ENCODE results near the gene TRMT6. TPM values are rescaled to one million over a fixed set of nuclear protein-coding genes. Genes with fewer than 3 reads are reported as not detected.

The TRMT6 gene
- total RNA-seq, 3 donors from 2014 or later (not counting 1 experiment from before 2014, with no cell fraction given): 9.2 to 13.0 (median 9.9) TPM

DNA sequence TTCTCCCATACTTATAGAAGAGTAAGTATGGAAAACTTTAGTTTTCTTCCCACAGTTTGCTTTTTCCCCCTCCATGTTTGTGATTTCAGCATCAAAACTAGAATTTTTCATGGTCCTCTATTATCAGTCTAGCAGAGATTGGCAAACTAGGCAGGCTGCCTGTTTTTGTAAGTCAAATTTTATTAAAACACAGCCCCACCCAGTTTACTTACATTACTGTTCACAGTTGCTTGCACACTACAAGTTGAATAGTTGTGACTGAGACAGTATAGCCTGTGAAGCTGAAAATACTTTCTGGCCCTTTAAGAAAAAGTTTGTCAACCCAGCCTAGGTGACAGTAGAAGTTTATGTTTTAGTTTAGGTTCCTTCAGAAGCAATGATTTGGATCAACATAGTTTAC, 19.6 kb upstream of the TRMT6 start:
- Mint-ChIP-seq H3K36me3 (peaks cover 21% of the 10 kb centered on the region), H3K4me1 (peaks cover 0 to 7% of the 10 kb centered on the region in 2 donors), H3K27ac (no peak overlapping the region), H3K27me3 (ENCODE audit: low read depth in 2 of 2) (no peaks in the 10 kb centered on the region), H3K4me3 (no peak overlapping the region), H3K9me3 (no peaks in the 10 kb centered on the region)
- TF ChIP-seq, protein P1, sequence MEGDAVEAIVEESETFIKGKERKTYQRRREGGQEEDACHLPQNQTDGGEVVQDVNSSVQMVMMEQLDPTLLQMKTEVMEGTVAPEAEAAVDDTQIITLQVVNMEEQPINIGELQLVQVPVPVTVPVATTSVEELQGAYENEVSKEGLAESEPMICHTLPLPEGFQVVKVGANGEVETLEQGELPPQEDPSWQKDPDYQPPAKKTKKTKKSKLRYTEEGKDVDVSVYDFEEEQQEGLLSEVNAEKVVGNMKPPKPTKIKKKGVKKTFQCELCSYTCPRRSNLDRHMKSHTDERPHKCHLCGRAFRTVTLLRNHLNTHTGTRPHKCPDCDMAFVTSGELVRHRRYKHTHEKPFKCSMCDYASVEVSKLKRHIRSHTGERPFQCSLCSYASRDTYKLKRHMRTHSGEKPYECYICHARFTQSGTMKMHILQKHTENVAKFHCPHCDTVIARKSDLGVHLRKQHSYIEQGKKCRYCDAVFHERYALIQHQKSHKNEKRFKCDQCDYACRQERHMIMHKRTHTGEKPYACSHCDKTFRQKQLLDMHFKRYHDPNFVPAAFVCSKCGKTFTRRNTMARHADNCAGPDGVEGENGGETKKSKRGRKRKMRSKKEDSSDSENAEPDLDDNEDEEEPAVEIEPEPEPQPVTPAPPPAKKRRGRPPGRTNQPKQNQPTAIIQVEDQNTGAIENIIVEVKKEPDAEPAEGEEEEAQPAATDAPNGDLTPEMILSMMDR (IDR thresholded peaks at IDR 0.05): no peak
- Histone ChIP-seq H3K27ac (ENCODE audit: low read length) (no peak overlapping the region), H3K4me1 (ENCODE audit: control insufficient read depth, insufficient read depth, low read length) (no peaks in the 10 kb centered on the region), H3K9me3 (ENCODE audit: control insufficient read depth, insufficient read depth, low read length) (no peaks in the 10 kb centered on the region), H3K27me3 (ENCODE audit: control insufficient read depth, insufficient read depth, low read length) (no peaks in the 10 kb centered on the region), H3K4me3 (ENCODE audit: low read length) (no peak overlapping the region), H3K36me3 (ENCODE audit: control insufficient read depth, insufficient read depth, low read length) (peaks cover 24% of the 10 kb centered on the region)
- intact Hi-C loops (cut with micrococcal nuclease): no loop called here
- DNase-seq: no peak
- no peak for ATAC-seq

DNA sequence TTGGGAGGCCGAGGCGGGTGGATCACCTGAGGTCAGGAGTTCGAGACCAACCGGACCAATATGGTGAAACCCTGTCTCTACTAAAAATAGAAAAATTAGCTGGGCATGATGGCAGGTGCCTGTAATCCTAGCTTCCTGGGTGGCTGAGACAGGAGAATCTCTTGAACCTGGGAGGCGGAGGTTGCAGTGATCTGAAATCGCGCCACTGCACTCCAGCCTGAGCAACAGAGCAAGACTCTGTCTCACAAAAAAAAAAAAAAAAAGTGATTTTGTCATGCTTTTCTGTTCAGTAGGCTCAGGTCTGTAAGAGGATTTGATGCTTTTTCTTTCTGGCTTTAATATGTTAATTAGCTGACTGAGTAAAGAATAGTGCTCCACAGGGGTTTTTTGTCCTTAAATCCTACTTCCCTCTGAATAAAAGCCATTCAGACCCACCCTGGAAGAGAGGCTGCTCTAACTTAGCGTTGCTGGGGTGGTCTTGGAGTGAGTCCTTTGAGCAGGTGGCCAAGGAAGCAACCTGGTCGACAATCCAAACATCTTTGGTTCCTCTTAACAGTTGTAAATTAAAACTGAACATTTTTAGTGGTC, 19.1 kb upstream of the TRMT6 start:
- no peak overlapping the region for H3K27ac ChIP-seq (ENCODE audit: low read length)
- H3K4me1 ChIP-seq (ENCODE audit: control insufficient read depth, insufficient read depth, low read length): no peaks in the 10 kb centered on the region
- Mint-ChIP-seq H3K27me3 (ENCODE audit: low read depth in 2 of 2) (no peaks in the 10 kb centered on the region), H3K4me1 (peaks cover 0 to 7% of the 10 kb centered on the region in 2 donors), H3K9me3 (no peaks in the 10 kb centered on the region), H3K4me3 (no peak overlapping the region), H3K27ac (no peak overlapping the region), H3K36me3 (peaks cover 22% of the 10 kb centered on the region)
- no peak overlapping the region for H3K4me3 ChIP-seq (ENCODE audit: low read length)
- H3K9me3 ChIP-seq (ENCODE audit: control insufficient read depth, insufficient read depth, low read length): no peaks in the 10 kb centered on the region
- intact Hi-C loops (cut with micrococcal nuclease): no loop called here
- ATAC-seq (no peak), DNase-seq (no peak)
- no peaks in the 10 kb centered on the region for H3K27me3 ChIP-seq (ENCODE audit: control insufficient read depth, insufficient read depth, low read length)
- TF ChIP-seq, protein P1 (IDR thresholded peaks at IDR 0.05): no peak
- 98% methylated on average over 8 of the region's 9 CpGs for WGBS (ENCODE audit: insufficient coverage)
- peaks cover 23% of the 10 kb centered on the region for H3K36me3 ChIP-seq (ENCODE audit: control insufficient read depth, insufficient read depth, low read length)

DNA sequence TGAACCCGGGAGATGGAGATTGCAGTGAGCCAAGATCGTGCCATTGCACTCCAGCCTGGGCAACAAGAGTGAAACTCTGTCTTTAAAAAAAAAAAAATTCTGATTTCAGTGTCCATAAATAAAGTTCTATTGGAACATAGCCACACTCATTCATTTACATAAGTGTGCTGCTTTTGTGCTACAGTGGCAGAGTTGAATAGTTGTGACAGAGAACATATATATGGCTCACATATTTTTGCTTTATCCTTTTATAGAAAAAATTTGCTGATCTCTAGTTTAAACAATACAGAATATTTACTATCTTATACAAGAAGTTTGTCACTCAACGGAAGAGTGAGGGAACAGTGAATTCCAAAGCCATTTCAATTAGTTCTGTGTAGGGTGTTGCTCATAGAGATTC, 18.1 kb upstream of the TRMT6 start:
- Histone ChIP-seq H3K4me1 (ENCODE audit: control insufficient read depth, insufficient read depth, low read length) (no peaks in the 10 kb centered on the region), H3K4me3 (ENCODE audit: low read length) (no peak overlapping the region), H3K27me3 (ENCODE audit: control insufficient read depth, insufficient read depth, low read length) (no peaks in the 10 kb centered on the region), H3K27ac (ENCODE audit: low read length) (no peak overlapping the region), H3K9me3 (ENCODE audit: control insufficient read depth, insufficient read depth, low read length) (no peaks in the 10 kb centered on the region), H3K36me3 (ENCODE audit: control insufficient read depth, insufficient read depth, low read length) (peaks cover 26% of the 10 kb centered on the region)
- peaks cover 0 to 7% of the 10 kb centered on the region in 2 donors for H3K4me1 Mint-ChIP-seq
- DNase-seq (no peak), ATAC-seq (no peak)
- WGBS (ENCODE audit: insufficient coverage): 94% methylated on average over 2 of the region's 3 CpGs
- H3K4me3 Mint-ChIP-seq: no peak overlapping the region
- no peaks in the 10 kb centered on the region for H3K27me3 Mint-ChIP-seq (ENCODE audit: low read depth in 2 of 2)
- H3K36me3 Mint-ChIP-seq: peaks cover 22% of the 10 kb centered on the region
- H3K9me3 Mint-ChIP-seq: no peaks in the 10 kb centered on the region
- H3K27ac Mint-ChIP-seq: no peak overlapping the region
- intact Hi-C loops (cut with micrococcal nuclease): no loop called here
- TF ChIP-seq, protein P1 (IDR thresholded peaks at IDR 0.05): no peak

DNA sequence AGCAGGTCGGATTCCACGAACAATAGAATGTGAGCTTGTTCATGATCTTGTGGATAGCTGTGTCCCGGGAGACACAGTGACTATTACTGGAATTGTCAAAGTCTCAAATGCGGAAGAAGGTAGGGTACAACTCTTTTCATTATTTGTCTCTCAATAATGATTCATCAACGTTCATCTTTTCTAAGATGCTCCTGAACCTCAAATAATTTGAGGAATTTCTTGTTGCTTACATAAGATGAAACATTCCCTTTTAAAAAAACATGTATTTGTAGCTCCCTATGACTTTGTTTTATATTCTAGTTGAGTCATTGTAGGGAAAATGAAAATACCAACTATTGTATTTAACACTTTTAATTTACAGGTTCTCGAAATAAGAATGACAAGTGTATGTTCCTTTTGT, 17.1 kb upstream of the TRMT6 start:
- H3K27me3 ChIP-seq (ENCODE audit: control insufficient read depth, insufficient read depth, low read length): no peaks in the 10 kb centered on the region
- Mint-ChIP-seq H3K27me3 (ENCODE audit: low read depth in 2 of 2) (no peaks in the 10 kb centered on the region), H3K36me3 (peaks cover 22% of the 10 kb centered on the region), H3K4me1 (peaks cover 5 to 7% of the 10 kb centered on the region in 2 donors), H3K4me3 (no peak overlapping the region), H3K9me3 (no peaks in the 10 kb centered on the region), H3K27ac (no peak overlapping the region)
- peaks cover 29% of the 10 kb centered on the region for H3K36me3 ChIP-seq (ENCODE audit: control insufficient read depth, insufficient read depth, low read length)
- intact Hi-C loops (cut with micrococcal nuclease): no loop called here
- no peak overlapping the region for H3K4me3 ChIP-seq (ENCODE audit: low read length)
- DNase-seq: no peak
- ATAC-seq: no peak
- H3K9me3 ChIP-seq (ENCODE audit: control insufficient read depth, insufficient read depth, low read length): no peaks in the 10 kb centered on the region
- no peaks in the 10 kb centered on the region for H3K4me1 ChIP-seq (ENCODE audit: control insufficient read depth, insufficient read depth, low read length)
- TF ChIP-seq, protein P1 (IDR thresholded peaks at IDR 0.05): no peak
- H3K27ac ChIP-seq (ENCODE audit: low read length): no peak overlapping the region
- 99% methylated on average over 5 of the region's 6 CpGs for WGBS (ENCODE audit: insufficient coverage)
